Measurements from ENCODE around the gene MTARC2. TPM values are rescaled to one million over a fixed set of nuclear protein-coding genes. Genes with fewer than 3 reads are reported as not detected.
A peak's percentile ranks its signal among the peaks of the same experiment; 100 is the strongest.

MTARC2 gene
- total and polyA plus RNA-seq, 2 donors (not counting 1 experiment from before 2014, with no cell fraction given), result 12.6 to 14.5 TPM

DNA sequence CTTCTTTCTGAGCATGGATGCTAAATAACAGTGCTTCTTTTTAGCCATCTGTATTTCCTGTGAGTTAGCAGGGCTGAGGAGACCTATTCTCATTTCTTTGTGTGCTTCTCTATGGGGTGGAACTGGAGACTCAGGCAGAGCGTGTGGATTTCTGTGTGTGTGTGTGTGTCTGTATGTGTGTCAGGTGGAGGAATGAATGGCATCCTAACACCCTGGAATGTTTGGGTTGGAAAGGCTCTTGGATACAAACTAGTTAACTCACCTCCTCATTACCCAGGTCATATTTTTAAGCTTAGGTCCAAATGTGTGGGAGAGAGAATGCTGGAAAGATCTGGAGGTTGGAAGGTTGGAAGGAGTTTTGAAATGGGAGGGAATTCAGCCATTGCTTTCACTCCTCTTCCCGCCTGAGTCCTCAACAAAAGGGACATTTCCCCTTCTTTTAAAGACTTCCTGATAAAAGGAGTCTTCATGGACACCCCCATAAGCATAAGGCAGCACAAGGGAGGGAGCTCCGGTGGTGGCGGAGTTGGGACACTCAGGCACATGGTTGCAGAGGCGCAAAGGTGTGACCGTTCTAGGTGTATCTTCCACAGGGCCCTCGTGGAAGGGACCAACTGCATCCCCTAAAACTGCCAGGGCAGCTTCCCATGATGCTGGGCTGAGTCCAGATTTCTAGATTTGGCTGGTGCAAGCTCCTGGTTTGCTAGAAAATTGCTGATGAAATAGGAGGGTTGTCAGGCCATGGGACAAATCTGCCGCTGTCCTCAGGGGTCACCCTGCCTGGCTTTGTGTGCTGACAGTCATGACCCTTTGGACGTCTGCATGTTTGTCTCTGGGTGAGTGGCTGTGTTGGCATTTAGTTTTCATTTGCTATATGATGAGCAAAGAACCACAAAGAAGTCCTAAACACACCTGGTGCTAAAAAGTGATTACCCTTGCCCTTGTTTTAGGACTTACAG is 76.2 kb downstream of the MTARC2 start:
- H3K27ac ChIP-seq (ENCODE audit: insufficient read depth, low read length), result no peak overlapping the region
- no peak overlapping the region for H3K9ac ChIP-seq (ENCODE audit: insufficient read depth, low read length)
- no peaks in the 10 kb centered on the region for H3K9me3 ChIP-seq (ENCODE audit: control insufficient read depth, insufficient read depth, low read depth, low read length)
- no peaks in the 10 kb centered on the region for H3K36me3 ChIP-seq (ENCODE audit: control insufficient read depth, insufficient read depth, low read length)
- no peak overlapping the region for H2AFZ ChIP-seq (ENCODE audit: low read length)
- no peak overlapping the region for H3K4me3 ChIP-seq (replicated peaks in 1 of 4; ENCODE audit: control extremely low read depth in 1 of 4, insufficient read depth in 1 of 4, low read depth in 3 of 4, low read length in 4 of 4)
- DNase-seq (ENCODE audit: low read depth in 2 of 2), result peak in 1 of 2 donors; percentile 77
- TF ChIP-seq, protein P1, sequence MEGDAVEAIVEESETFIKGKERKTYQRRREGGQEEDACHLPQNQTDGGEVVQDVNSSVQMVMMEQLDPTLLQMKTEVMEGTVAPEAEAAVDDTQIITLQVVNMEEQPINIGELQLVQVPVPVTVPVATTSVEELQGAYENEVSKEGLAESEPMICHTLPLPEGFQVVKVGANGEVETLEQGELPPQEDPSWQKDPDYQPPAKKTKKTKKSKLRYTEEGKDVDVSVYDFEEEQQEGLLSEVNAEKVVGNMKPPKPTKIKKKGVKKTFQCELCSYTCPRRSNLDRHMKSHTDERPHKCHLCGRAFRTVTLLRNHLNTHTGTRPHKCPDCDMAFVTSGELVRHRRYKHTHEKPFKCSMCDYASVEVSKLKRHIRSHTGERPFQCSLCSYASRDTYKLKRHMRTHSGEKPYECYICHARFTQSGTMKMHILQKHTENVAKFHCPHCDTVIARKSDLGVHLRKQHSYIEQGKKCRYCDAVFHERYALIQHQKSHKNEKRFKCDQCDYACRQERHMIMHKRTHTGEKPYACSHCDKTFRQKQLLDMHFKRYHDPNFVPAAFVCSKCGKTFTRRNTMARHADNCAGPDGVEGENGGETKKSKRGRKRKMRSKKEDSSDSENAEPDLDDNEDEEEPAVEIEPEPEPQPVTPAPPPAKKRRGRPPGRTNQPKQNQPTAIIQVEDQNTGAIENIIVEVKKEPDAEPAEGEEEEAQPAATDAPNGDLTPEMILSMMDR (conservative IDR thresholded peaks at IDR 0.05 in 1 of 2, IDR thresholded peaks at IDR 0.05 in 1 of 2; ENCODE audit: low read depth in 1 of 2, low read length in 2 of 2), result no peak
- no peak for TF ChIP-seq EZH2 (IDR thresholded peaks at IDR 0.05; ENCODE audit: low read length, missing control alignments)
- H3K4me1 ChIP-seq (ENCODE audit: control insufficient read depth, extremely low read depth, insufficient read depth, low read length), result peaks cover 3% of the 10 kb centered on the region
- H3K79me2 ChIP-seq (ENCODE audit: control insufficient read depth, insufficient read depth, low read length), result no peaks in the 10 kb centered on the region
- H3K4me2 ChIP-seq (ENCODE audit: extremely low read depth, insufficient read depth, low read length), result no peak overlapping the region
- H4K20me1 ChIP-seq (ENCODE audit: control insufficient read depth, extremely low read depth, insufficient read depth, low read length), result no peaks in the 10 kb centered on the region
- peaks cover 2% of the 10 kb centered on the region for H3K27me3 ChIP-seq (ENCODE audit: control insufficient read depth, insufficient read depth, low read length)

DNA sequence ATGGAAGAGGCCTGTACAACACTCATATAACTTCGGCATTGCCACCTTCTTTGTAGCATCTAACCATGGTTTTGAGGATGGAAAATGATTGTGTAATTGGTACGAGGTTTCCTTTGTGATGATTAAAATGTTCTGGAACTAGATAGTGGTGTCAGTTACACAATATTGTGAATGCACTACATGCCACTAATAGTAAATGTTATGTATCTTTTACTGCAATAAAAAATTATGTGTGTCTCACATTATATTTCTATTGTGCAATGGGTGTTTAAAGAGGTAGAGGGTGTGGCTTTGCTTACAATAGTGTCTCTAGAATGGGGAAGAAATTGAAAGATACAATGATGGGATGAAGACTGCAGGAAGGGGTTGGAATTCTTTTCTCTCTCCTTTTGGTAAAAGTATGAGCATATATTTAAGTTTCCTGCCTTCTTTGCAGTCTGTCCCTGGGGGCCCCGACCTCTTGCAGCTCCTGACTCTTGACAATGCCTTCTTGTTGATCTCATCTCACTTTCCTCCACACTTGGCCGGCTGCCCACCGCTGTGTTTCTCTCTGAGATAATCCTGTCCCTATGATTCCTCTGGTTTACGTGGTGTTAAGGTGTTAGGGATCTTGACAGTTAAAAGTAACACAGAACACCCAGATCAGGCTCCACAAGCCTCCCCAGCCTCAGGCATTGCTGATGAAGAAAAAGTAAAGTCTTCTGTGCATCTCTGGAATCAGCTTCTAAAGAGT is 77.9 kb downstream of the MTARC2 start:
- H3K79me2 ChIP-seq (ENCODE audit: control insufficient read depth, insufficient read depth, low read length), result no peaks in the 10 kb centered on the region
- no peak overlapping the region for H2AFZ ChIP-seq (ENCODE audit: low read length)
- no peaks in the 10 kb centered on the region for H4K20me1 ChIP-seq (ENCODE audit: control insufficient read depth, extremely low read depth, insufficient read depth, low read length)
- TF ChIP-seq EZH2 (IDR thresholded peaks at IDR 0.05; ENCODE audit: low read length, missing control alignments), result no peak
- TF ChIP-seq, protein P1 (conservative IDR thresholded peaks at IDR 0.05 in 1 of 2, IDR thresholded peaks at IDR 0.05 in 1 of 2; ENCODE audit: low read depth in 1 of 2, low read length in 2 of 2), result no peak
- no peak overlapping the region for H3K27ac ChIP-seq (ENCODE audit: insufficient read depth, low read length)
- H3K4me2 ChIP-seq (ENCODE audit: extremely low read depth, insufficient read depth, low read length), result no peak overlapping the region
- no peaks in the 10 kb centered on the region for H3K9me3 ChIP-seq (ENCODE audit: control insufficient read depth, insufficient read depth, low read depth, low read length)
- H3K4me1 ChIP-seq (ENCODE audit: control insufficient read depth, extremely low read depth, insufficient read depth, low read length), result no peaks in the 10 kb centered on the region
- peaks cover 2% of the 10 kb centered on the region for H3K27me3 ChIP-seq (ENCODE audit: control insufficient read depth, insufficient read depth, low read length)
- no peak overlapping the region for H3K4me3 ChIP-seq (replicated peaks in 1 of 4; ENCODE audit: control extremely low read depth in 1 of 4, insufficient read depth in 1 of 4, low read depth in 3 of 4, low read length in 4 of 4)
- no peak for DNase-seq (ENCODE audit: low read depth in 2 of 2)
- H3K36me3 ChIP-seq (ENCODE audit: control insufficient read depth, insufficient read depth, low read length), result no peaks in the 10 kb centered on the region
- no peak overlapping the region for H3K9ac ChIP-seq (ENCODE audit: insufficient read depth, low read length)

DNA sequence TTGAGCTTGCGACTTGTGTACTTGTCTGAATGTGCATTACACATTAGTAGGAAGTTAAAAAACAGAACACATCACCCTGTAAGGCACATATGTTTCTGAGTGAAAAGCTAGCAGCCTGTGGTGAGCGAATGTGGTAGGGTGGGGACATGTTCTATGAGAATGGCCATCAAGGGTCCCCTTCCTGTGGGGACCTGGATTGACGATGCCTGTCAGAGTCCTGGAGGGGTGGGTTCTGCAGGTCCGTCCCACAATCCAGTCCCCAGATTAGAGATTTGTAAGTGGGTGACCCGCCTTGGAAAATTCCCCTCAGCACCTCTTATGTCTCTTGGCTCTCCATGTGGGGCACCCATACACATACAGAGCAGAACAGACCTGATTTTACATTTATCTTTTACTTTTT is 78.6 kb downstream of the MTARC2 start:
- H3K4me1 ChIP-seq (ENCODE audit: control insufficient read depth, extremely low read depth, insufficient read depth, low read length), result no peaks in the 10 kb centered on the region
- H3K36me3 ChIP-seq (ENCODE audit: control insufficient read depth, insufficient read depth, low read length), result no peaks in the 10 kb centered on the region
- H3K9me3 ChIP-seq (ENCODE audit: control insufficient read depth, insufficient read depth, low read depth, low read length), result no peaks in the 10 kb centered on the region

More for the DNA sequence above, 78.6 kb downstream of the MTARC2 start:
- Histone ChIP-seq H2AFZ (ENCODE audit: low read length) (no peak overlapping the region), H3K27ac (ENCODE audit: insufficient read depth, low read length) (no peak overlapping the region), H3K27me3 (ENCODE audit: control insufficient read depth, insufficient read depth, low read length) (peaks cover 2% of the 10 kb centered on the region), H3K4me2 (ENCODE audit: extremely low read depth, insufficient read depth, low read length) (no peak overlapping the region), H3K9ac (ENCODE audit: insufficient read depth, low read length) (no peak overlapping the region), H3K79me2 (ENCODE audit: control insufficient read depth, insufficient read depth, low read length) (no peaks in the 10 kb centered on the region), H3K4me3 (replicated peaks in 1 of 4; ENCODE audit: control extremely low read depth in 1 of 4, insufficient read depth in 1 of 4, low read depth in 3 of 4, low read length in 4 of 4) (no peak overlapping the region), H4K20me1 (ENCODE audit: control insufficient read depth, extremely low read depth, insufficient read depth, low read length) (no peaks in the 10 kb centered on the region)
- TF ChIP-seq EZH2 (IDR thresholded peaks at IDR 0.05; ENCODE audit: low read length, missing control alignments), result no peak
- TF ChIP-seq, protein P1 (conservative IDR thresholded peaks at IDR 0.05 in 1 of 2, IDR thresholded peaks at IDR 0.05 in 1 of 2; ENCODE audit: low read depth in 1 of 2, low read length in 2 of 2), result no peak
- DNase-seq (ENCODE audit: low read depth in 2 of 2), result no peak
